Caco-2 (cell line): Measurements from ENCODE around the gene SKIL. TPM values are rescaled to one million over a fixed set of nuclear protein-coding genes. Genes with fewer than 3 reads are reported as not detected.
"Not testable (repeated sequence)": the region's sequence is repeated elsewhere in the genome, so short reads cannot be mapped to it uniquely, and the experiment has no call there.

ENCODE experiments used
- BruUV-seq: library from RNA; stranded (reverse); fragments of 400-500 nt; replicated peaks from 2 replicates; lab custom pipeline; 2021; lab: Mats Ljungman, UMichigan
- CTCF ChIA-PET: fragments of 300-600 bp; sonication (Branson Sonifier 250); formaldehyde crosslinking; loops from one replicate; lab custom pipeline; 2022; ENCODE audit warnings: antibody characterized with exemption; lab: Charles Lee
- POLR2A ChIA-PET: fragments of 300-600 bp; sonication (Branson Sonifier 250); formaldehyde crosslinking; loops from one replicate; lab custom pipeline; 2022; ENCODE audit warnings: antibody characterized with exemption; lab: Charles Lee
- DNase-seq, 2 experiments: peaks; one replicate each; pipeline versions ENCODE4 v3.0.0 to v3.0.0-alpha.2; 2020 to 2022
- H3K27me3 ChIP-seq: replicated peaks from 2 replicates; pipeline ENCODE4 v1.6.0; 2011; ENCODE audit warnings: low read length; ENCODE audit not compliant: control insufficient read depth, insufficient read depth
- H3K36me3 ChIP-seq: 2 replicates; pipeline ENCODE4 v1.5.1; 2011; ENCODE audit warnings: low read length; ENCODE audit not compliant: control insufficient read depth, insufficient read depth
- H3K4me1 ChIP-seq: fragments of 250-450 bp; sonication (Bioruptor Pico); 2 replicates; pipeline ENCODE4 v1.5.1; 2020; ENCODE audit warnings: mild to moderate bottlenecking
- H3K4me3 ChIP-seq: 2 replicates; pipeline ENCODE4 v1.5.1; 2011; ENCODE audit warnings: low read depth, mild to moderate bottlenecking, control low read depth, low read length
- H3K9me3 ChIP-seq: fragments of 250-450 bp; sonication (Bioruptor Pico); 2 replicates; pipeline ENCODE4 v1.5.1; 2020; ENCODE audit warnings: mild to moderate bottlenecking, moderate library complexity
- H3K27ac Mint-ChIP-seq: one replicate; pipeline ENCODE4 v1.8.0; 2022; ENCODE audit warnings: mixed read lengths; ENCODE audit not compliant: unreplicated experiment
- H3K27me3 Mint-ChIP-seq: one replicate; pipeline ENCODE4 v1.8.0; 2022; ENCODE audit warnings: mixed read lengths; ENCODE audit not compliant: insufficient read depth, unreplicated experiment
- H3K36me3 Mint-ChIP-seq: one replicate; pipeline ENCODE4 v1.8.0; 2022; ENCODE audit warnings: mild to moderate bottlenecking, mixed read lengths; ENCODE audit not compliant: insufficient read depth, unreplicated experiment
- H3K4me1 Mint-ChIP-seq: one replicate; pipeline ENCODE4 v1.8.0; 2022; ENCODE audit warnings: low read depth, mixed read lengths; ENCODE audit not compliant: unreplicated experiment
- H3K4me3 Mint-ChIP-seq: one replicate; pipeline ENCODE4 v1.8.0; 2022; ENCODE audit warnings: mild to moderate bottlenecking, moderate library complexity, mixed read lengths; ENCODE audit not compliant: unreplicated experiment
- H3K9me3 Mint-ChIP-seq: one replicate; pipeline ENCODE4 v1.8.0; 2022; ENCODE audit warnings: mixed read lengths; ENCODE audit not compliant: unreplicated experiment
- intact Hi-C: fragments of 100-400 bp; cut with micrococcal nuclease; formaldehyde crosslinking; loops from one replicate; pipeline ENCODE4 v1.10.0; 2022; ENCODE audit not compliant: unreplicated experiment
- total RNA-seq: library from RNA; stranded (reverse); gene quantifications from 2 replicates; pipeline ENCODE4 v1.2.3, GENCODE V29; 2022
- TF ChIP-seq, protein P1 (sequence below), 2 experiments: fragments of 200-600 bp in 1 of 2; IDR thresholded peaks; 1 replicate in 1 of 2; 2 replicates in 1 of 2; pipeline versions ENCODE4 v1.5.1 to v1.8.0; 2011 to 2022; ENCODE audit warnings: antibody characterized with exemption in 1 of 2, control low read depth in 1 of 2, inconsistent platforms in 1 of 2, low read depth in 1 of 2, low read length in 1 of 2, mild to moderate bottlenecking in 1 of 2, moderate library complexity in 1 of 2; ENCODE audit not compliant: insufficient read depth in 1 of 2, severe bottlenecking in 1 of 2, unreplicated experiment in 1 of 2

Gene SKIL
- total RNA-seq, 1 experiment from 2014 or later = 19.6 TPM

DNA sequence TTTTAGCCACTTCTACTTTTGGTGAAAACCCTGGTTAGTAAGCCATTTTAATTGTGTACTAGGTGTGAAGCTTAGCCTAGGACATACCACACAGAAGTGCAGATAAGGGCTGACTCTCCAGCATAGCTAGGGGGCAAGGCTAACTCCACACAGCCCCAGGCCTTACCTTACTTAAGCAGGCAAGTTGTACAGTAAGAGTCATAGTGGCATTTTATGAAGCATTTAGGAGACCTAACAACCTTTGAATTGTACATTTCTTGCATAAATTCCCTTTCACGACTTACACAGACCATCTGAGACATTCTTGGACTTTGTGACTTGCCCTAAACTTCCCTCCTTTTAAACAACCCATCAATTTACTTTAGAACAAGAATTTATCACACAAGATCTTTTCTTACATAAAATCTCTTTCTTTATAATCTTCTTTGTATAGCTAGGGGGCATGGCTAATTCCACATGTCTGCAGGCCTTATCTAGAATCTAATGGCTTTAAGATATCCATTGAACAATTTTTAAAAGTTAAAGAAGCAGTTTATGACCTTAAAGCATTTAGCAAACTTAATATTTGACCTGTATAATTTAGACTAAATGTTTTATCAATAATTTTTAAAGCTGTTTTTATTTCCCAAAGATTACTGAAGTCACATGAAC lies 18.7 kb upstream of the SKIL start:
- H3K9me3 ChIP-seq = peaks cover 14% of the 10 kb centered on the region; the same call in 1 of the 2 replicates
- intact Hi-C loops = no loop called here
- Mint-ChIP-seq H3K9me3 (no peaks in the 10 kb centered on the region), H3K4me3 (no peak overlapping the region), H3K4me1 (peaks cover 1% of the 10 kb centered on the region), H3K36me3 (no peaks in the 10 kb centered on the region), H3K27ac (no peak overlapping the region), H3K27me3 (no peaks in the 10 kb centered on the region)
- BruUV-seq = no TSS peak
- CTCF ChIA-PET = no interaction called here
- H3K27me3 ChIP-seq = no peaks in the 10 kb centered on the region
- TF ChIP-seq, protein P1, sequence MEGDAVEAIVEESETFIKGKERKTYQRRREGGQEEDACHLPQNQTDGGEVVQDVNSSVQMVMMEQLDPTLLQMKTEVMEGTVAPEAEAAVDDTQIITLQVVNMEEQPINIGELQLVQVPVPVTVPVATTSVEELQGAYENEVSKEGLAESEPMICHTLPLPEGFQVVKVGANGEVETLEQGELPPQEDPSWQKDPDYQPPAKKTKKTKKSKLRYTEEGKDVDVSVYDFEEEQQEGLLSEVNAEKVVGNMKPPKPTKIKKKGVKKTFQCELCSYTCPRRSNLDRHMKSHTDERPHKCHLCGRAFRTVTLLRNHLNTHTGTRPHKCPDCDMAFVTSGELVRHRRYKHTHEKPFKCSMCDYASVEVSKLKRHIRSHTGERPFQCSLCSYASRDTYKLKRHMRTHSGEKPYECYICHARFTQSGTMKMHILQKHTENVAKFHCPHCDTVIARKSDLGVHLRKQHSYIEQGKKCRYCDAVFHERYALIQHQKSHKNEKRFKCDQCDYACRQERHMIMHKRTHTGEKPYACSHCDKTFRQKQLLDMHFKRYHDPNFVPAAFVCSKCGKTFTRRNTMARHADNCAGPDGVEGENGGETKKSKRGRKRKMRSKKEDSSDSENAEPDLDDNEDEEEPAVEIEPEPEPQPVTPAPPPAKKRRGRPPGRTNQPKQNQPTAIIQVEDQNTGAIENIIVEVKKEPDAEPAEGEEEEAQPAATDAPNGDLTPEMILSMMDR (IDR thresholded peaks at IDR 0.05; ENCODE audit: insufficient read depth in 1 of 2, low read depth in 1 of 2, low read length in 1 of 2, severe bottlenecking in 1 of 2, unreplicated experiment in 1 of 2) = no peak
- POLR2A ChIA-PET = no interaction called here
- H3K36me3 ChIP-seq = no peaks in the 10 kb centered on the region
- DNase-seq = no peak
- no peak overlapping the region for H3K4me3 ChIP-seq
- peaks cover 2% of the 10 kb centered on the region for H3K4me1 ChIP-seq

DNA sequence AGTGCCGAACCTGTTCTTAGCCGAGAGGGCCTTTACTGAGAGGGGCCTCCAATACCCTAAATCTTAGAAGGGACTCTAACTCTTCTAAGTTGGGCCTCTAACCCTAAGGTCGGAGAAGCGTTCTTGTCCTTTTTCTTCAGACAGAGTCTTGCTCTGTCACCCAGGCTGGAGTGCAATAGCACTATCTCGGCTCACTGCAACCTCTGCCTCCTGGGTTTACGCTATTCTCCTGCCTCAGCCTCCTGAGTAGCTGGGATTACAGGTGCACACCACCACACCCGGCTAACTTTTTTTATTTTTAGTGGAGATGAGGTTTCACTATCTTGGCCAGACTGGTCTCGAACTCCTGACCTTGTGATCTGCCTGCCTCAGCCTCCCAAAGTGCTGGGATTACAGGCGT lies 15.2 kb upstream of the SKIL start:
- Histone ChIP-seq H3K9me3 (peaks cover 14% of the 10 kb centered on the region; the same call in 1 of the 2 replicates), H3K4me1 (peaks cover 18% of the 10 kb centered on the region)
- H3K27ac Mint-ChIP-seq, H3K4me3 Mint-ChIP-seq, POLR2A ChIA-PET, H3K27me3 Mint-ChIP-seq, BruUV-seq, DNase-seq, H3K36me3 ChIP-seq, H3K27me3 ChIP-seq, H3K4me3 ChIP-seq, H3K4me1 Mint-ChIP-seq, H3K9me3 Mint-ChIP-seq, intact Hi-C loops, H3K36me3 Mint-ChIP-seq, CTCF ChIA-PET: not testable (repeated sequence)

DNA sequence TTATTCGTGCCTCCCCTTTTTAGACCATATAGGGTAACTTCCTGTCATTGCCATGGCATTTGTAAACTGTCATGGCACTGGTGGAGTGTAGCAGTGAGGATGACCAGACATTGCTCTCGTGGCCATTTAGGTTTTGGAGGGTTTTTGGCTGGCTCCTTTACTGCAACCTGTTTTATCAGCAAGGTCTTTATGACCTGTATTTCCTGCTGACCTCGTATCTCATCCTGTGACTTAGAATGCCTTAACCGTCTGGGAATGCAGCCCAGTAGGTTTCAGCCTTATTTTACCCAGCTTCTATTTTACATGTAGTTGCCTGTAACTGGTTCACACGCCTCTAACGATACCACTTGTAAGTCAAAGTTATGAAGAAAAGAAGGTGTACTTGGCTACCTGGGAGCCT lies 13.7 kb upstream of the SKIL start:
- peak; percentile 37 to 48 for DNase-seq
- CTCF ChIA-PET = not testable (repeated sequence)

DNA sequence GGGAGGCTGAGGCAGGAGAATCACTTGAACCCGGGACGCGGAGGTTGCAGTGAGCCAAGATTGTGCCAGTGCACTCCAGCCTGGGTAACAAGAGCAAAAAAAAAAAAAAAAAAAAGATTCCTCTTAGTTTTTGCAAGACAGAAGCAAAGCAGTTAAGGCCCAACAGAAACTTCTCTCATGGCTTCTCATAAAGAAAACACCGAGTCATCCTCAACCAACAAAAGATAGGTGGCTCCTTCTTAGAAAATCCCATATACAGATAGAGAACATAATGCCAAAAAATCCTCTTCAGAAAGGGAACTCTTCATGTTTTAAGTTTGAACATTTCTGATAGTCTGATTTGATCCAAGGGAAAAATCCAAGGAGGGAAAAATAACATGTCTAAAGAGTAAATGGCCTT lies 12.5 kb upstream of the SKIL start:
- H3K4me1 ChIP-seq = peaks cover 18% of the 10 kb centered on the region
- peaks cover 9% of the 10 kb centered on the region for H3K4me1 Mint-ChIP-seq
- TF ChIP-seq, protein P1 (IDR thresholded peaks at IDR 0.05; ENCODE audit: insufficient read depth in 1 of 2, low read depth in 1 of 2, low read length in 1 of 2, severe bottlenecking in 1 of 2, unreplicated experiment in 1 of 2) = no peak
- intact Hi-C loops = loop anchor here (2.0 kb wide), 1 partner anchor 14 kb away; no protein-coding TSS in a partner anchor
- ChIA-PET CTCF (interaction anchor here (0.6 kb wide), 1 partner anchor 9 kb away, joined by 5 read pairs; no protein-coding TSS in a partner anchor), POLR2A (no interaction called here)
- DNase-seq = no peak
- no peaks in the 10 kb centered on the region for H3K36me3 Mint-ChIP-seq
- no TSS peak for BruUV-seq
- no peaks in the 10 kb centered on the region for H3K9me3 Mint-ChIP-seq
- no peak overlapping the region for H3K27ac Mint-ChIP-seq
- no peak overlapping the region for H3K4me3 Mint-ChIP-seq
- no peaks in the 10 kb centered on the region for H3K9me3 ChIP-seq
- H3K27me3 ChIP-seq = no peaks in the 10 kb centered on the region
- no peak overlapping the region for H3K4me3 ChIP-seq
- no peaks in the 10 kb centered on the region for H3K36me3 ChIP-seq
- no peaks in the 10 kb centered on the region for H3K27me3 Mint-ChIP-seq

More for the DNA sequence above, 13.7 kb upstream of the SKIL start:
- not testable (repeated sequence) for H3K36me3 Mint-ChIP-seq, H3K9me3 Mint-ChIP-seq, H3K9me3 ChIP-seq, H3K4me3 ChIP-seq, H3K27me3 ChIP-seq, H3K4me1 Mint-ChIP-seq, H3K36me3 ChIP-seq, H3K4me3 Mint-ChIP-seq, H3K27me3 Mint-ChIP-seq, BruUV-seq
- peaks cover 18% of the 10 kb centered on the region for H3K4me1 ChIP-seq
- peak overlapping the region; percentile 43 for H3K27ac Mint-ChIP-seq
- POLR2A ChIA-PET = interaction anchor here (0.6 to 0.9 kb wide), 2 partner anchors 12 to 48 kb away, joined by 3 to 6 read pairs; no protein-coding TSS in a partner anchor
- intact Hi-C loops = loop anchor here (2.0 kb wide), 1 partner anchor 13 kb away; no protein-coding TSS in a partner anchor
